ENCODE measurements around the gene MLANA.

- no peak for TF ChIP-seq CTCF (IDR thresholded peaks at IDR 0.05)
- no peak for TF ChIP-seq POLR2A (IDR thresholded peaks at IDR 0.05)
Observed at GRCh38 chr9:5915438-5915837, 24.7 kb downstream of the MLANA start.

Data from body of pancreas (tissue), 4 donors.